ENCODE results near the gene SPECC1.

DNA sequence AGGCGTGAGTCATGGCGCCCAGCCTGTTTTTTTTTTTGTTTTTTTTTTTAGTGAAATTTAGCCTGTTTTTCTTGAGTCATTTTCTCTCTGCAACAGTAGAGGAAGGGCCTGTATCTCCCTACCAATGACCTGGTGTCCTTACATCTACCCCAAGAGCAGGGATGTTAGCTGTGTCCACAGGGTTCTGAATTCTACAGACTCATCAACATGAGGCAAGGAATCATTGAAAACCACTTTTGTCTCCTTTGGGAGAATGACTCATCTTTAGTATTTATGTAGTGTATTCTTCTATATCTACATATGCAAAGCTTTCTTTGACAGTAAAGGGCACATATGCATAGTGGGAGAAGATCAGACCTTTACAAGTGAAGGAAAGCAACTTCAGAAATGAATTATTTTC is 105.3 kb downstream of the SPECC1 start:
- TF ChIP-seq CTCF (IDR thresholded peaks at IDR 0.05) (no peak), POLR2A (IDR thresholded peaks at IDR 0.05) (no peak)
